ENCODE measurements around the gene SEPTIN7.

SEPTIN7 gene

DNA sequence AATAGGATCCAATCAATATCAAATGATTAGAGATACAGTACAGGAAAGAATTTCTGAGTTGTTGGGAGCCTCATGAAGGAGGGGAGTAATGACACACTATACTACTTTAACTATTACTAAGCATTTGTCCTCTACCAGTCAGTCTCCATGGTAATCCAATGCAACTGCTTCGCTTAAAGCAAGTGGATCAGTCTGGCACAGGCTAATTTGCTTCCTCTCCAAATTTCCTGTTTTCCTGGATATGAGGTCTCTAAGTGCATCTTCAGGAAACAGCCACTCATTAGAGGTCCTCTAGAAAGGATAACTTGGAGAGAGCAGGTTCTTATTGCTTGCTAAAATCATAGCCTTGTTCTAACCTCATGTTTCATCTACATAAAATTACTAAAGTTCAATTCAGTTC lies 8.4 kb upstream of the SEPTIN7 start:
- peak; percentile 52 for DNase-seq (ENCODE audit: low spot score)

DNA sequence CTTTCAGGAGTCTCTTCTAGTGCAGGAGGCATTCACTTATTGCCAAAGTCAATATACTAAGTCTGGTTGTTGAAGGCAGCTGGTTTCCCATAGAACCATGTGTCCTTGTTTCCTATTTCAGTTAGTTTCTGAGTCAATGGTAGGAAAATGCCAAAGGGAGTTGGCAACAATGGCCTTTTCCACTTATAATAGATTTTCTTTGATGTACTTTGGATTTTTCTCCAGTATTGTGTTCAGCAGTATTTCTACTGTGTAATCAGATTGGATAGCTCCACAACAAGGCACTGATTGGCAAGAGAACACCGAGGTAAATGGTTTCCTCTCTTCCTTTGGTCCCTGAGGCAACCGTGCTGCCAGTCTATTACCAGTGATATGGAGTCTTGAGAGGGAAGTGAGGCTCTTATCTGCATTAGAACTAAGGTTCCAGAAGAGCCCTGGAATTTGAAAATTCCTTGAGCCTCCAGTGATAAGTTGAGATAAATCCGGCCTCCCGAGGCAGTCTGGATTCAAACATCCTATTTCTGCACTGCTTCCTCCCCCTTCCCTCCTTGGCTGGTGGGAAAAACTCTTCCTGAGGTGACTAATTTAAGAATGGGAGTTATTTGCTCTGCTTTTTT lies 7.9 kb upstream of the SEPTIN7 start:
- DNase-seq (ENCODE audit: low spot score) = peak; percentile 40

DNA sequence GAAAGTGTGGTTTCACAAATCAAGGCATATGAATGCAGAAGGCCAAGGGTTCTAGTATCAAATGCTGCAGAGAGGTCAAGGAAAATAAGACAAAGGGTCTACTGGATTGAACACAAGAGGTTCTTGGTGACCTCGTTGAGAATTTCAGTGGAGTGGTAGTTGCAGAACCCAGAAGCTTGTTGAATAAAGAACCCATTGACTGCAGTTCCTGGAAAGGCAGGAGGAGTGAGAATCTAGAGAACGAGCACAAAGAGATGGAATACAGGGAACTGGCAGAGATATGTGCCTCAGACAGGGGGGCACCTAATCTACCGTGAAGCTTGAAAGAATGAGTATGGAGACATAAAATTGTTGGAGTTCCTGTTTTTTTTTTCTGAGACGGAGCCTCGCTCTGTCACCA lies 3.5 kb upstream of the SEPTIN7 start:
- DNase-seq (ENCODE audit: low spot score) = no peak

DNA sequence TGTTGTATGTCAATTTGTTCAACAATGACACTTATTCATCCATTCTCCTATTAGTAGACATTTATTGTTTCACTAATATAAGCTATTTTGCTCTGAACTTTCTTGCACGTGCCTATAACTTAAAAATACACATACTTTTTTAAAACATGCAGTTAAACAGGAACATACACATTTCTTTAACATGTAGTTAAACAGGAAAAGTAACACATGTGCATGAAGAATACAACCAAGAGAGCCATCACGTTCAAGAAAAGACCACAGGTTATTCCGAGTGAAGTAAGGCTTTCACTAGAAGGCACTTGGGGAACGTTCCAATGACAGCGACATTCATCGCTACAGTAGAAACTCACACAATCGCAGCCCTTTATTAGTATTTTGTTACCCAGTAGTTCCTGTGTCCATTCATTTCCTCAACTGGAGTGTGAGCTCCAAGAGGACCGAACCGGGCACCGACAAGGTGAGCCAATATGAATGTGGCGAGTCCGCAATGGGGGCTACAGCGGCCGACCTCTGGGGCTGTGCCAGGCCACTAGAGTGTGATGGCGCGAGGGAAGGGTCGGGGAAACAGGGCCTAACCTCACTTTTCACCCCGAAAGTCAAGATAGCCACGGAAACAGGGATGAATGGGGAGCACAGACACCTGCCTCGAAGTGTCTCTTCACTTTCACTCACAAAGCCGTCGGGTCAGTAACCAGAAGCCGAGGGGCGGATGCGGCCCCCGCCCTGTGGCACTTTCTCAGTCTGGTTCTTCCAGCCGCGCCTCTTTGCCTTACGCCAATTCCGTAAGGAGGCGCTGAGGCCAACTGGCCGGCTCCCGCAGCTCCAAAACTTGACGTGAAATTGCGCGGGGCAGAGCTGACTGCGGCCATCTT lies 775 bp upstream of the SEPTIN7 start:
- peak; percentile 90 for DNase-seq (ENCODE audit: low spot score)

DNA sequence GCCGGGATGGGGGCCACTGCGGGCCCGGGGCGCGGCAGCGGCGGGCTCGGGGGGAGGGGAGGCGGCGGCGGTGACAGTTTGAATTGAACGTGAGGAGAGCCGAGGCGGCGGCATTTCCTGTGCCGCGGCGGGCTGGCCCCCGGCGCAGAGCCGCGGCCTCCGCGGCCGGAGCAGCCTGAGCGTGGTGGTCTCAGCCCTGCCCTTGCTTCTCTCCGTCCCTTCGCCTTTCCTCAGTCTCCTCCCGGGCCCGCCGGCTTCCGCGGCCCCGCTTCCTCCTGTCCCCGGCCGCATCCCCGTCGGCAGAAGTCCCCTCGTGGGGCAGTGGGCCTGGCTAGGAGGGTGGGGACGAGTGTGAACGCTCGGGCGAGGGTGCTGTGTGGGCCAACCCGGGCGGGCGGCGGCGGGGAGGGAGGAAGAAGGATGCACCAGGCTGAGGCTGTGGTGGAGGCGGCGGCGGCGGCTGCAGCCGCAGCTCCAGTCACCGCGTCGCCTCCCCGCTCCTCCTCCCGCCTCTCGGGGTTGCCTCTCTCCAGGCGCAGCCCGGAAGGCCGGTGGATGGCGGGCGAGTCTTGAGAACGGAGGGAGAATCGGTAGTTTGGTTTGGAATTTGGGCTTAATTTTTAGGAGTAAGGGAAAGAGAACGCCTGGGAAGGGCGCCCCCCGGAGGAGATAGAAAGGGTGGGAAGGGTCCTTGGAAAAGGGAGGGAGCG lies 690 bp downstream of the SEPTIN7 start:
- peak; percentile 46 for DNase-seq (ENCODE audit: low spot score)

DNA sequence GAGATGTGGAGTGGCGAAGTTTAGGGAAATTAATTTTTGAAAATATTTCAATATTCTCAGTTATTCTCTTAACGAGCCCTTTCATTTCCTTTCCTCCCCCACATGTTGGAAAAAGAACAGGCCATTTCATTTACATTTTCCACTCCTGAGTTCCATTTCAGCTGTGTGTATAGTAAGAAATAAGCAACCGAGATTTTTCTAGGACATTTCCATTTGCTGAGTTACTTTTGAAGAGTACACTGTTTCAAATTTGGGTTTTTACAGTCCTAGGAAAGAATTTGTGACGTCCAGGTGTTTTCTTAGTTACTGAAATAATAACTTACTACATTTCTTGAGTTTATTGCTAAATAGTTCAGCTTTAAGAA lies 1.2 kb downstream of the SEPTIN7 start:
- DNase-seq (ENCODE audit: low spot score) = no peak

DNA sequence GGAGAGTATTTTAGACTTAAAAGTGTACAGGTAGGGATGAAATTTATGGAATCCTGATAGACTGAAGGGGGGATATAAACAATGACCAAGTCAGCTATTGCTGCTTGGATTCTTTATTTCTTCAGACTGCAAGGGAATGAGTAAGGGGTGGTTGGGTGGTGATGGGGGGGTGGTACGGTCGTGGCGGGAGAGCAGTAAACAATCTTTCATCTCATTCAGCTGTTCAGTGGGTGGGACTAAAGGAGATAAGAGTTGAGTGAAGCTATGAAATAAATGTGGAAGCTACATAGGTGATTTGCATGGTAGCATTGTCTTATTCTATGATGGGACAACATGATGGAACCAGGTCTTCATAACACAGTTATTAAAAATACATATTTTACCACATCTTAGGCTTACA lies 1.8 kb downstream of the SEPTIN7 start:
- no peak for DNase-seq (ENCODE audit: low spot score)

DNA sequence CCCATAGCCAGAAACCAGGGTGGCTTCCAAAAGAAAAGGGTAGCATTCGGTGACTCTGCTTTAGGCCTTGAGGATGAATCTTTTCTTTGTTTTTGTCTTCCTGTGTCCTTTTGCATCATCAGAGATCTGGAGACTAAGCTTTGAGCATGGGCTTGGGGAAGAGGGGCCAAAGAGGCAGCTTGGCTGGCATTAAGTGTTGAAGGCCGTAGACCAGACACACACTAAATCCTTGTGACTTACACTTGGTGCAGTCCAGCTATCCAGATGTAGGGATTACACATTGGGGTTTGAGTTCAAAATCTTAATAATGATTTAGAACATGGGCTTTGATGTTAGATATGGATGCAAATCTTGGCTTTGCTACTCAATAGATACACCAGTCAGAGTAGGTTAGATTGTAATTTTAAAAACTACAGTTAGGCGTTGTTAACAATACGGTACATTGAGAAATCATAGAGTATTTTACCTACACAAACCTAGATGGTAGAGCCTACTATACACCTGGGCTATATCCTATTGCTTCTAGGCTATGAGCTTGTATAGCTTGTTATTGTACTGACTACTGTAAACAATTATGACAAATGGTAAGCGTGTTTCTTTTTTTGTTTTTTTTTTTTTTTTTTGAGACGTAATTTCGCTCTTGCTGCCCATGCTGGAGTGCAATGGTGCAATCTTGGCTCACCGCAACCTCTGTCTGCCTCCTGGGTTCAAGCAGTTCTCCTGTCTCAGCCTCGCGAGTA lies 3.5 kb downstream of the SEPTIN7 start:
- no peak for DNase-seq (ENCODE audit: low spot score)

DNA sequence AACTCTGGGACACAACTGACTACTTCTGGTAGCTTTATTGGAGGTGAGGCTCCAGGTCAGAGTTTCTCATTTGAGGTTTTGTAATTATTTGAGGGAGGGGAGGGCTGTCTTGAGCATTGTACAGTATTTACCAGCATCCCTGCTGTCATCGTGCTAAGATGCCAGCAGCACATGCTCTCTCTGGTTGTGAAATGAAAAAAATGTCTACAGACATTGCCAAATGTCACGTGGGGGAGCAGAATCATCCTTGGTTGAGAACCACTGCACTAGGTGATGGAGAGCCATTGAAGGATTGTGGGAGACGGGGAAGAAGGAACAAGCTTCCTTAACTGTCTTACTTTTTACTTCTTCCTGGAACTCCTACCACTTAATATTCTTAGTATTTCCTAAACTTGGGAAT lies 5.0 kb downstream of the SEPTIN7 start:
- no peak for DNase-seq (ENCODE audit: low spot score)

DNA sequence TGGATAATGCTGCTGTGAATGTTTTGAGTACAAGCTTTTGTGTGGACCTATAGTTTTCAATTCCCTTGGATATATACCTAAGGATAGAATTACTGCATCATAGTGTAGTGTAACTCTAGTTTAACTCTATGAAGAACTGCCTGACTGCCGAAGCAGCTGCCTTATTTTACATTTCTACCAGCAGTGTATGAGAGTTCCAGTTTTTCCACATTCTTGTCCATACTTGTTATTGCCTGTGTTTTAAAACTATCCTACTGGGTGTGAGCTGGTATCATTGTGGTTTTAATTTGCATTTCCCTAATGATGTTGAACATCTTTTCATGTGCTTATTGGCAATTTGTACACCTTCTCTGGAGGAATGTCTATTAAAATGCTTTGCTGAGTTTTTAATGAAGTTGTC lies 15.7 kb downstream of the SEPTIN7 start:
- DNase-seq (ENCODE audit: low spot score) = no peak

DNA sequence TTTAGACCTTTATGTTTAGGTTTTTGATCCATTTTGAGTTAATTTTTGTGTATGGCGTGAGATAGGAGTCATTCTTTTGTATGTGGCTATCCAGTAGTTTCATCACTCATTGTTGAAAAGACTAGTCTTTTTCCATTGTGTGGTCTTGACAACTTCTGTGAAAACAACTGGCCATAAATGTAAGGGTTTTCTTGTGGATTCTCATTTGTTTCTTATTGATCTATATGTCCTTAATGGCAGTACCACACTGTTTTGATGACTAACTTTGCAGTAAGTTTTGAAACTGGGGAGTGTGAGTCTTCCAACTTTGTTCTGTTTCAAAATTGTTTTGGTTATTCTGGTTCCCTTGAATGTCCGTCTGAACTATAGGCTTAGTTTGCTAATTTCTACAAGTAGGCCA lies 16.3 kb downstream of the SEPTIN7 start:
- no peak for DNase-seq (ENCODE audit: low spot score)

DNA sequence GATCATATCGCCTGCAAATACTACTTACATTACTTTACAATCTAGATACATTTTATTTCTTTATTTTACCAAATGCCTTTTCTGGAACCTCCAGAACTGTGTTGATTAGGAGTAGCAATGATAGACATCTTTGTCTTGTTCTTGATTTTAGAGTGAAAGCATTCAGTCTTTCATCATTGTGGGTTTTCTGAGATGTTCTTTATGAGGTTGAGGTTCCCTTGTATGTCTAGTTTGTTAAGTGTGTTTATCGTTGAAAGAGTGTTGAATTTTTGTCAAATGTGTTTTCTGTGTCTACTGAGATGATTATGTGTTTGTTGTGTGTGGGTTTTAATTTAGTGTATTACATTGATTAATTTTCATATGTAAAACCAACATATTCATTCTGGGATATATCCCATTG lies 17.1 kb downstream of the SEPTIN7 start:
- no peak for DNase-seq (ENCODE audit: low spot score)

DNA sequence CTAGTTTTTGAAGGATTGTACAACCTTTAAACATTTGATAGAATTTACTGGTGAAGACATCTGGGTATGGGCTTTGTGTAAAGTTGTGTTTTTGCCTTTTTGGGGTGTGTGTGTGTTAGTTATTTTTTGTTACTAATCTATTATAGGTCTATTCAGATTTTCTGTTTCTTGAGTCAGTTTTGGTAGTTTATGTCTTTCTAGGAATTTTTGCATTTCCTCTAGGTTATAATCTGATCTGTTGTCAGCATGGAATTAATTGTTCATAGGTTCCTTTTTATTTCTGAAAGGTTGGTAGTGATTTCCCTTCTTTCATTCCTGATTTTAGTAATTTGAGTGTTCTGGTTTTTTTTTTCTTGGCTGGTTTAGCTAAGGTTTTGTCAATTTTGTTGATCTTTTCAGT lies 17.7 kb downstream of the SEPTIN7 start:
- DNase-seq (ENCODE audit: low spot score) = no peak

DNA sequence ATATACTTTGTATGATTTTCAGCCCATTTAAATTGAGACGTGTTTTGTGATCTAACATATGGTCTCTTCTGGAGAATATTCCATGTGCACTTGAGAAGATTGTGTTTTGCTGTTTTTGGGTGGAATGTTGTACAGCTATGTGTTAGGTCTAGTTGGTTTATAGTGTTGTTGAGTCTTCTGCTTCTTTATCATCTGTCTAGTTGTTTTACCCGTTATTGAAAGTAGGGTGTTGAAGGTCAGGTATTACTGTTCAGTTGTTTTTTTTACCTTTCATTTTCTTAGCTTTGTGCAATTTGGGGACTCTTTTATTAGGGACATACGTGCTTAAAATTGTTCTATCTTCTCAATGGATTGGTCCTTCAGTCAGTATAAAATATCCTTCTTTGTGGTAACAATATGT lies 18.5 kb downstream of the SEPTIN7 start:
- DNase-seq (ENCODE audit: low spot score) = no peak

DNA sequence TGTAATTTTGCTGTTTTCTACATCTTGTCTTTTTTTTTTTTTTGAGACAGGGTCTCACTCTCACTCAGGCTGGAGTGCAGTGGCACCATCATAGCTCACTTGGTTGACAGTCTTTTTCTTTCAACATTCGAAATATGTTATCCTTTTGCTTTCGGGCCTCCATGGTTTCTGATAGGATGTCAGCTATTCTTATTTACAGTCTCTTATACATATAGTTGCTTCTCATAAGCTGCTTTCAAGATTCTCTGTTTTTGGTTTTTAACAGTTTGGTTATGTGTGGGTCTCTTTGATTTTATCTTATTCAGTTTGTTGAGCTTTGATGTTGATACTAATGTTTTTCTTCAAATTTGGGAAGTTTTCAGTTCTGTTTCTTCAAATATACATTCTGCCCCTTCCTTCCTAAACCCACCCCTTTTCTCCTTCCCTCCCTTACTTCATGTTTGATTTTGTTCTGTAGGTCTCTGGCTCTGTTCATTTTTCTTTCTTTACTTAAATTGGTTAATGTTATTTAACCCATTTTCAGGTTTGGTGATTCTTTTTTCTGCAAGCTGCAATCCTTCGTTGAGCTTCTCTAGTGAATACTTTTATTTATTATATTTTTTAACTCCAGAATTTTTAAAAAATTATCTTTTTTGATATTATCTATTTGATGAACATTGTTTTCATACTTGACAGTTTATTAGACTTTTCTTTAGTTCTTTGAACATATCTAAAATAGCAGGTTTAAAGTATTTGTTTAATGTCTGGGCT lies 19.3 kb downstream of the SEPTIN7 start:
- no peak for DNase-seq (ENCODE audit: low spot score)

DNA sequence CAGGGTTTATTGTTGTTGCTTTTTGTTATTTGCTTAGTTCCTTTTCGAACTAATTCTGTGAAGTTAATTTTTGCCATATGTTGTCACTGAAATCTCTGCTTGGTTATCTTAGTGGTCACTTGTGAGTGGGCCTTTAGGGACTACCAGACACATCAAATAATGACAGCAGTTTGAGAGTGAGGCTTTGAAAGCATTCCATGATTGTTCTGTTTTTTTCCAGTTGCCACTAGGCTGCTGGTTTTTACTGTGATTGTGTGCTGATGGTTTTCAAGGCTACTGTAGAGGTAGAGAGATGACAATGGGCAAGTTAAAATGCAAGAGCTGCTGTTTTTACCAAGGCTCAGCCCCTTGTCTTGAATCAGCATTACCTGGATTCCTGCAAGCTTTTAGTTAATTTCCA lies 20.0 kb downstream of the SEPTIN7 start:
- DNase-seq (ENCODE audit: low spot score) = no peak

DNA sequence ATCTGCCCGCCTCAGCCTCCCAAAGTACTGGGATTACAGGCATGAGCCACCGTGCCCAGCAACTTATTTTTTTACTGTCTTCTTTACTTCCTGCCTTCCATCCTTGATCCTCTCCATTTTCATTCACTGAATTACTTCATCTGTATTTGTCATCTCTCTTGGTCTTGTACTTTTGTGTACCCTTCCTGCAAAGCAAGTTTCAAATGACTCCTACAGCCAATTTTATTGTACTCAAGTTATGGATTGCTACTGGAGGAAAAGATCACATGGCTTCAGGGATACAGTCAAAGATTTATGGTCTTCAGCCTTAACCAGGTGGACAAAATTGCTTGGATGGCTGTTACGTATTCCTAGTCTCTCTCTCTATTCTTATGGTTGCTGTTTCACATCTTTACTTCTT lies 22.6 kb downstream of the SEPTIN7 start:
- DNase-seq (ENCODE audit: low spot score) = no peak

DNA sequence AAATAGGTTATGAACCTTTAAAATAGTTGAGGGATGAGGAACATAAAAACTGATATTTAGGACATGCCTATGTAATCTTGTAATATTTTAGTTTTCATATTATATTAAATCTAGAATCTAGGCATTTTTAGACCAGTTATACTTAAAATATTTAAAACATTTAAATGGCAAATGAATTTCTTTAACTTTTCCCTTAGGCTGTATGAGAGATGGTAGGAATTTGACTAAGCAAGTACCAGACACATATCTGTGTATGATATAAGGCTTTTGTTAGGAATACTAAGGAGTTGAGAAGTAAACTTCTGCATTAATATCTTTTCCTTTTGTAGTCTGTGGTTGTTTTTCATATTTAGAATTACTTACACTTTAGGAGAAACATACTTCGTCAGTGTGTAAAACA lies 25.1 kb downstream of the SEPTIN7 start:
- no peak for DNase-seq (ENCODE audit: low spot score)

DNA sequence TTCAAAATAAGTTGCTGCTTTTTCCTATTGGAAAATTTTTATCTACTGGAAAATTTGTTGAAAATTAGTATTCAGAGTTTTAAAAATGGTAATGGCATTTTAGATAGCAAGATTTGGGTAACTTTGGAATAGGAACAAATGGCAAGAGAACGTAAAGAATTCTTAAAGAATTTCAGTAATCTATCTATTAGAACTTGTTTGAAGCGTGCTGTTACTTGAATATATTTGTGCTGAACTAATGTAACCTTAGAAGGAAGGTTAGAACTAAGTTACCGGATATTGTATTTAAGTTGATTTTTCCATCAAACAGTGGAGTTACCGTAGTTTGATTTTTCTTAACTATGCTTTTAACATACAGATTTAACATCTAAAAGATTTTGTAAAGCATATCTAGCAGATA lies 25.9 kb downstream of the SEPTIN7 start:
- DNase-seq (ENCODE audit: low spot score) = no peak

DNA sequence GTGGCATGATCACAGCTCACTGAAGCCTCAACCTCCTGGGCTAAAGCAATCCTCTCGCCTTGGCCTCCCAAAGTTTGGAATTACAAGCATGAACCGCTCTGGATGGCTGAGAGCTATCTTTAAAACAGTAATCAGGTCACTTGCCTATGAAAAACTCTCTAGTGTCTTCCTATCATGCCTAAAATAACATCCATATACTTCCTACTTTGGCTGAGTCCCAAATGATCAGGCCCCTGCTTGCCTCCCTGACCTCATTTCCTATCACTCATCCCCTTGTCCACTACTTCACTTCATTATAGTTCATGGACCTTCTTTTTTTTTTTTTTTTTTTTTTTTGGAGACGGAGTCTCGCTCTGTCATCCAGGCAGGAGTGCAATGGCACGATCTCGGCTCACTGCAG lies 28.0 kb downstream of the SEPTIN7 start:
- peak; percentile 32 for DNase-seq (ENCODE audit: low spot score)

DNA sequence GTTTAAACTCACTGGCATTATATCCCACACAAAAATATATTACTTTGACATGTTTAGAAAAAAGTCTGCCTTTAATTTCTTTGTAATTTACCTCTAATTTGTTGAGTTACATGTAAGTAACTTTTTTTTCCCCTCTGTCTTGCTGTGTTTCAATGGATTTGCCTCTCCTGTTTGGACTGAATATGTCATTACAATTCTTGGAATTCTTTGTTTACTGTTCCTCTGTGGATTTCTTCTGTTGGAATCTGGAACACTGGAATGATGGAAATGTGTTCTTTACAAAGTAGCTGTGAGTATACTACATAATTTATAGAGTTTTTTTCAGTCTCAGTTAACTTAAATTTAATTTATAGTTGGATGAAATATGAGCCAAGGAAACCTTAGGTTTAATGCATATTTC lies 30.4 kb downstream of the SEPTIN7 start:
- DNase-seq (ENCODE audit: low spot score) = no peak
